ENCODE results near the gene PNMT.

PNMT gene

GRCh38 chr17:39633570-39634183 is 34.6 kb upstream of the PNMT start:
- no peak for ATAC-seq

- ATAC-seq = no peak
Observed at GRCh38 chr17:39634384-39634871, 33.8 kb upstream of the PNMT start.

- no peak for ATAC-seq
Observed at GRCh38 chr17:39635614-39636176, 32.6 kb upstream of the PNMT start.

- ATAC-seq = peak in 1 of 2 donors; percentile 4
Observed at GRCh38 chr17:39636587-39636926, 31.7 kb upstream of the PNMT start.

- peak; percentile 91 to 94 for ATAC-seq
Observed at GRCh38 chr17:39636927-39637736, 31.1 kb upstream of the PNMT start, which contains the start of gene STARD3. STARD3 (plus strand) TSS chr17:39637144; CDS start chr17:39653532, 16,388 bp downstream.

GRCh38 chr17:39638317-39638716 is 29.9 kb upstream of the PNMT start:
- ATAC-seq = no peak

GRCh38 chr17:39639043-39639442 is 29.2 kb upstream of the PNMT start:
- ATAC-seq = no peak

- no peak for ATAC-seq
Observed at GRCh38 chr17:39639566-39640458, 28.4 kb upstream of the PNMT start.

- ATAC-seq = no peak
Observed at GRCh38 chr17:39640591-39641031, 27.6 kb upstream of the PNMT start.

- no peak for ATAC-seq
Observed at GRCh38 chr17:39641097-39641496, 27.2 kb upstream of the PNMT start.

- no peak for ATAC-seq
Observed at GRCh38 chr17:39641883-39642282, 26.4 kb upstream of the PNMT start.

GRCh38 chr17:39642291-39643074 is 25.8 kb upstream of the PNMT start:
- ATAC-seq = no peak

- ATAC-seq = no peak
Observed at GRCh38 chr17:39643271-39643670, 25.0 kb upstream of the PNMT start.

GRCh38 chr17:39647256-39647655 is 21.0 kb upstream of the PNMT start:
- ATAC-seq = no peak

- no peak for ATAC-seq
Observed at GRCh38 chr17:39648616-39649366, 19.5 kb upstream of the PNMT start.

- ATAC-seq = no peak
Observed at GRCh38 chr17:39650121-39650579, 18.1 kb upstream of the PNMT start.

- no peak for ATAC-seq
Observed at GRCh38 chr17:39651923-39652586, 16.2 kb upstream of the PNMT start.

- ATAC-seq = no peak
Observed at GRCh38 chr17:39652587-39653315, 15.5 kb upstream of the PNMT start.

GRCh38 chr17:39653316-39653661 is 15.0 kb upstream of the PNMT start:
- ATAC-seq = no peak

Data from activated CD4-positive, CD25-positive, alpha-beta regulatory T cell treated with anti-CD3 and anti-CD28 coated beads, Interleukin-2, amount 50 U/mL, for 24 hours (primary cell).